Large intestine (tissue), 3 donors: ENCODE measurements around the gene CDK19. TPM values are rescaled to one million over a fixed set of nuclear protein-coding genes. Genes with fewer than 3 reads are reported as not detected.
"Not testable (repeated sequence)": the region's sequence is repeated elsewhere in the genome, so short reads cannot be mapped to it uniquely, and the experiment has no call there.

Experiments
- DNase-seq, 2 donors: peaks; one replicate each; pipeline versions ENCODE4 v3.0.0 to v3.0.0-alpha.2; 2013
- H3K27ac ChIP-seq: one replicate; pipeline ENCODE4 v1.5.1; 2013; ENCODE audit warnings: low read length
- H3K27me3 ChIP-seq: 2 replicates; pipeline ENCODE4 v1.6.1; 2013; ENCODE audit warnings: low read length; ENCODE audit not compliant: control insufficient read depth, insufficient read depth
- H3K36me3 ChIP-seq: 2 replicates; pipeline ENCODE4 v1.6.1; 2013; ENCODE audit warnings: low read length; ENCODE audit not compliant: control insufficient read depth, insufficient read depth
- H3K4me1 ChIP-seq: one replicate; pipeline ENCODE4 v1.6.1; 2013; ENCODE audit warnings: low read length; ENCODE audit not compliant: control insufficient read depth, insufficient read depth
- H3K4me3 ChIP-seq: one replicate; pipeline ENCODE4 v1.5.1; 2013; ENCODE audit warnings: low read length
- H3K9me3 ChIP-seq: one replicate; pipeline ENCODE4 v1.6.1; 2013; ENCODE audit warnings: mild to moderate bottlenecking, low read depth, low read length, moderate library complexity; ENCODE audit not compliant: control insufficient read depth
- WGBS: methylation state at CpG from one replicate; pipeline ENCODE4 v1.1.5; 2013; ENCODE audit warnings: low lambda C conversion rate; ENCODE audit not compliant: insufficient coverage; 5-methylcytosine and 5-hydroxymethylcytosine counted together
- polyA plus RNA-seq: library from polyadenylated mRNA; unstranded; fragments of 120-200 nt; gene quantifications from one replicate; pipeline ENCODE4 v1.2.1, GENCODE V29; 2013

Gene CDK19
- polyA plus RNA-seq, 1 donor: 18.3 TPM

GRCh38 chr6:110814102-110815014 lies 911 bp downstream of the CDK19 start:
- no CpG with 5 or more reads among the region's 86 CpGs for WGBS

GRCh38 chr6:110813338-110814101 lies 1.7 kb downstream of the CDK19 start:
- WGBS: 100% methylated on average over 1 of the region's 8 CpGs
- H3K27me3 ChIP-seq: no peaks in the 10 kb centered on the region
- H3K9me3 ChIP-seq: no peaks in the 10 kb centered on the region
- DNase-seq: peak in 1 of 2 donors; percentile 36
- H3K4me1 ChIP-seq: peaks cover 9% of the 10 kb centered on the region
- peak overlapping the region; percentile 98 for H3K27ac ChIP-seq
- H3K36me3 ChIP-seq: no peaks in the 10 kb centered on the region
- peak overlapping the region; percentile 93 for H3K4me3 ChIP-seq

More at GRCh38 chr6:110814102-110815014, 911 bp downstream of the CDK19 start:
- H3K4me1 ChIP-seq: peaks cover 9% of the 10 kb centered on the region
- peak overlapping the region; percentile 98 for H3K27ac ChIP-seq
- no peaks in the 10 kb centered on the region for H3K9me3 ChIP-seq
- DNase-seq: peak; percentile 47 to 75
- peak overlapping the region; percentile 93 for H3K4me3 ChIP-seq
- H3K36me3 ChIP-seq: no peaks in the 10 kb centered on the region
- no peaks in the 10 kb centered on the region for H3K27me3 ChIP-seq

GRCh38 chr6:110812719-110813118 lies 2.5 kb downstream of the CDK19 start:
- H3K4me1 ChIP-seq: peaks cover 9% of the 10 kb centered on the region
- no peak for DNase-seq
- 100% methylated on average over 1 of the region's 4 CpGs for WGBS
- no peaks in the 10 kb centered on the region for H3K9me3 ChIP-seq
- H3K36me3 ChIP-seq: no peaks in the 10 kb centered on the region
- H3K4me3 ChIP-seq: no peak overlapping the region
- H3K27me3 ChIP-seq: no peaks in the 10 kb centered on the region
- no peak overlapping the region for H3K27ac ChIP-seq

GRCh38 chr6:110810896-110811586 lies 4.2 kb downstream of the CDK19 start:
- DNase-seq: no peak
- no peaks in the 10 kb centered on the region for H3K27me3 ChIP-seq
- no peak overlapping the region for H3K27ac ChIP-seq
- no peaks in the 10 kb centered on the region for H3K36me3 ChIP-seq
- H3K9me3 ChIP-seq: no peaks in the 10 kb centered on the region
- H3K4me1 ChIP-seq: peaks cover 5% of the 10 kb centered on the region
- WGBS: 100% methylated on average over 1 of the region's 10 CpGs
- H3K4me3 ChIP-seq: no peak overlapping the region

- Histone ChIP-seq H3K36me3 (no peaks in the 10 kb centered on the region), H3K4me3 (no peak overlapping the region), H3K9me3 (no peaks in the 10 kb centered on the region), H3K27me3 (no peaks in the 10 kb centered on the region), H3K4me1 (peaks cover 4% of the 10 kb centered on the region), H3K27ac (no peak overlapping the region)
- 100% methylated on average over 2 of the region's 2 CpGs for WGBS
- DNase-seq: no peak
These were observed 5.5 kb downstream of the CDK19 start for GRCh38 chr6:110809792-110810191.

- WGBS: no CpG with 5 or more reads among the region's 3 CpGs
- H3K27ac ChIP-seq, H3K9me3 ChIP-seq, H3K4me1 ChIP-seq, H3K36me3 ChIP-seq, H3K27me3 ChIP-seq, DNase-seq, H3K4me3 ChIP-seq: not testable (repeated sequence)
These were observed 13.1 kb downstream of the CDK19 start for GRCh38 chr6:110802175-110802574.

- no peaks in the 10 kb centered on the region for H3K27me3 ChIP-seq
- H3K4me3 ChIP-seq: no peak overlapping the region
- no peak for DNase-seq
- WGBS: no CpG with 5 or more reads among the region's 4 CpGs
- no peaks in the 10 kb centered on the region for H3K9me3 ChIP-seq
- no peak overlapping the region for H3K27ac ChIP-seq
- no peaks in the 10 kb centered on the region for H3K36me3 ChIP-seq
- no peaks in the 10 kb centered on the region for H3K4me1 ChIP-seq
These were observed 14.5 kb downstream of the CDK19 start for GRCh38 chr6:110800839-110801196.

GRCh38 chr6:110800196-110800838 lies 15.0 kb downstream of the CDK19 start:
- no peak overlapping the region for H3K4me3 ChIP-seq
- H3K4me1 ChIP-seq: no peaks in the 10 kb centered on the region
- H3K9me3 ChIP-seq: no peaks in the 10 kb centered on the region
- no peak overlapping the region for H3K27ac ChIP-seq
- H3K27me3 ChIP-seq: no peaks in the 10 kb centered on the region
- no peak for DNase-seq
- 100% methylated on average over 1 of the region's 5 CpGs for WGBS
- H3K36me3 ChIP-seq: no peaks in the 10 kb centered on the region

GRCh38 chr6:110799655-110800054 lies 15.6 kb downstream of the CDK19 start:
- no peaks in the 10 kb centered on the region for H3K4me1 ChIP-seq
- H3K36me3 ChIP-seq: no peaks in the 10 kb centered on the region
- WGBS: 86% methylated on average over 1 of the region's 5 CpGs
- H3K9me3 ChIP-seq: no peaks in the 10 kb centered on the region
- no peak overlapping the region for H3K4me3 ChIP-seq
- H3K27me3 ChIP-seq: no peaks in the 10 kb centered on the region
- DNase-seq: no peak
- no peak overlapping the region for H3K27ac ChIP-seq

- Histone ChIP-seq H3K27ac (no peak overlapping the region), H3K4me3 (no peak overlapping the region), H3K36me3 (no peaks in the 10 kb centered on the region), H3K9me3 (no peaks in the 10 kb centered on the region), H3K4me1 (no peaks in the 10 kb centered on the region), H3K27me3 (no peaks in the 10 kb centered on the region)
- no CpG with 5 or more reads among the region's 2 CpGs for WGBS
- DNase-seq: no peak
These were observed 16.1 kb downstream of the CDK19 start for GRCh38 chr6:110799189-110799588.
